HL-60 (cell line): ENCODE data around the gene STK33.

ENCODE experiments used
- DNase-seq, 2 experiments: peaks; one replicate each; pipeline ENCODE4 v3.0.0-alpha.2; 2010 to 2020; ENCODE audit warnings: low read depth in 1 of 2, low spot score in 1 of 2
- H3K27ac ChIP-seq: fragments of 250-450 bp; sonication (Bioruptor Pico); replicated peaks from 2 replicates; pipeline ENCODE4 v1.5.1; 2020; ENCODE audit warnings: mild to moderate bottlenecking, moderate library complexity
- H3K27me3 ChIP-seq: fragments of 250-450 bp; sonication (Bioruptor Pico); 2 replicates; pipeline ENCODE4 v1.5.1; 2021; ENCODE audit warnings: mild to moderate bottlenecking, moderate library complexity; ENCODE audit not compliant: insufficient read depth, poor library complexity, severe bottlenecking
- H3K4me3 ChIP-seq: replicated peaks from 2 replicates; pipeline ENCODE4 v1.5.1; 2011; ENCODE audit warnings: mild to moderate bottlenecking, control low read depth, low read length; ENCODE audit not compliant: insufficient read depth
- CTCF ChIP-seq: IDR thresholded peaks from one replicate; pipeline ENCODE4 v1.5.1; 2011; ENCODE audit warnings: low read length, control low read depth, inconsistent platforms; ENCODE audit not compliant: insufficient read depth
- GABPA ChIP-seq: IDR thresholded peaks from 2 replicates; pipeline ENCODE4 v1.6.1; 2012; ENCODE audit warnings: low read depth
- POLR2AphosphoS5 ChIP-seq: IDR thresholded peaks from 2 replicates; pipeline ENCODE4 v1.6.1; 2012; ENCODE audit warnings: low read depth
- SPI1 ChIP-seq: IDR thresholded peaks from 2 replicates; pipeline ENCODE4 v1.6.1; 2012; ENCODE audit warnings: low read depth, mild to moderate bottlenecking, borderline replicate concordance
- TF ChIP-seq, protein P1 (sequence below): IDR thresholded peaks from 2 replicates; pipeline ENCODE4 v1.6.1; 2012; ENCODE audit warnings: low read depth; ENCODE audit not compliant: insufficient replicate concordance

The STK33 gene

DNA sequence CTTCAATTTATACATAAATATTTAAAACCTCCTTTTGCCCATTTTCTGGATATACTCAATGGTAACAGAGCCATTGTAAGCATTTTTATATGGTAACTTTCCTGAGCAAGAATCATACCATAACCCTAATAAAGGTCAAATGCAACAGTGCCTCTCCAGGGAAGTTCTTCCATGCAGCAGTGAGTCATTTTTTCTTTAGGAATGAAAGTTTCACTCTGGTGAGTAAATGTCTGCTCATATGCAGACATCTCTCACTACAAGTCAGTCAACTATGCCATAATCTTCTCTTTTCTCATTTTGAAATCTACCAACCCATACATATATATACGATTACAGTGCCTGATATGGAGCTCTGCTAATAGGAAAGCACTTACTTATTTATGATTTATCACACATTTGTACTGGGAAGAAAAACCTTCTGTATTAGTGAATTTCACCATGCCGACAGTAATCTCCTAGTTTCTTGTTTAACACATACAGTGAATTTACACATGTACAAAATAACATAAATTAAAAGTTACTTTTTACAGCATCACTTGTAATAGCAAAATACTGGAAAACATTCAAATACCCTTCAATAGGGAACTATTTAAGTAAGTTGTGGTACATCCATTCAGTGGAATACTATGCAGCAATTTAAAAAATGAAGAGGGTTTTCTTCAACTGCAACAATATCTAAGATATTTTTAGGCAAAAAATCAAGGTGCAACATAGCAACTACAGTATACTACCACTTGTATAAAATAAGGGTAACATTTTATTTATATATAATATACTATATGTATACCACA, 16.0 kb downstream of the STK33 start:
- Histone ChIP-seq H3K4me3 (no peak overlapping the region), H3K27me3 (no peaks in the 10 kb centered on the region), H3K27ac (no peak overlapping the region)
- DNase-seq = no peak
- TF ChIP-seq CTCF = no peak
- TF ChIP-seq POLR2AphosphoS5 = no peak
- TF ChIP-seq GABPA = no peak
- no peak for TF ChIP-seq SPI1
- TF ChIP-seq, protein P1, sequence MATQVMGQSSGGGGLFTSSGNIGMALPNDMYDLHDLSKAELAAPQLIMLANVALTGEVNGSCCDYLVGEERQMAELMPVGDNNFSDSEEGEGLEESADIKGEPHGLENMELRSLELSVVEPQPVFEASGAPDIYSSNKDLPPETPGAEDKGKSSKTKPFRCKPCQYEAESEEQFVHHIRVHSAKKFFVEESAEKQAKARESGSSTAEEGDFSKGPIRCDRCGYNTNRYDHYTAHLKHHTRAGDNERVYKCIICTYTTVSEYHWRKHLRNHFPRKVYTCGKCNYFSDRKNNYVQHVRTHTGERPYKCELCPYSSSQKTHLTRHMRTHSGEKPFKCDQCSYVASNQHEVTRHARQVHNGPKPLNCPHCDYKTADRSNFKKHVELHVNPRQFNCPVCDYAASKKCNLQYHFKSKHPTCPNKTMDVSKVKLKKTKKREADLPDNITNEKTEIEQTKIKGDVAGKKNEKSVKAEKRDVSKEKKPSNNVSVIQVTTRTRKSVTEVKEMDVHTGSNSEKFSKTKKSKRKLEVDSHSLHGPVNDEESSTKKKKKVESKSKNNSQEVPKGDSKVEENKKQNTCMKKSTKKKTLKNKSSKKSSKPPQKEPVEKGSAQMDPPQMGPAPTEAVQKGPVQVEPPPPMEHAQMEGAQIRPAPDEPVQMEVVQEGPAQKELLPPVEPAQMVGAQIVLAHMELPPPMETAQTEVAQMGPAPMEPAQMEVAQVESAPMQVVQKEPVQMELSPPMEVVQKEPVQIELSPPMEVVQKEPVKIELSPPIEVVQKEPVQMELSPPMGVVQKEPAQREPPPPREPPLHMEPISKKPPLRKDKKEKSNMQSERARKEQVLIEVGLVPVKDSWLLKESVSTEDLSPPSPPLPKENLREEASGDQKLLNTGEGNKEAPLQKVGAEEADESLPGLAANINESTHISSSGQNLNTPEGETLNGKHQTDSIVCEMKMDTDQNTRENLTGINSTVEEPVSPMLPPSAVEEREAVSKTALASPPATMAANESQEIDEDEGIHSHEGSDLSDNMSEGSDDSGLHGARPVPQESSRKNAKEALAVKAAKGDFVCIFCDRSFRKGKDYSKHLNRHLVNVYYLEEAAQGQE = no peak

DNA sequence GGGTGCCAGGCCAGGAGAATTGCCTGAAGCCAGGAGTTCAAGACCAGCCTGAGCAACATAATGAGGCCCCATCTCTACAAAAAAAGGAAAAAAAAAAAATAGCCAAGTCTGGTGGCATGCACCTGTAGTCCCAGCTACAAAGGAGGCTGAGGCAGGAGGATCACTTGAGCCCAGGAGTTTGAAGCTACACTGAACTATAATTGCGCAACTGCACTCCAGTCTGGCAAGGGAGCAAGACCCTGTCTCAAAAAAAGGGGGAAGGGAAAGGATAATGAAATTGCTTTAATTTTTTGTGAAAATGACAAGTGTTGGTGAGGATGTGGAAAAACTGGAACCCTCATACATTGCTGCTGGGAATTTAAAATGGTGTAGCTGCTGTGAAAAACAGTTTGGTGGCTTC, 19.2 kb downstream of the STK33 start:
- no peak for TF ChIP-seq POLR2AphosphoS5
- no peak for TF ChIP-seq GABPA
- no peak for TF ChIP-seq SPI1
- TF ChIP-seq, protein P1 = no peak
- no peak for TF ChIP-seq CTCF
- H3K4me3 ChIP-seq = no peak overlapping the region
- DNase-seq = peak in 1 of 2 experiments; percentile 13
- H3K27ac ChIP-seq = no peak overlapping the region
- H3K27me3 ChIP-seq = no peaks in the 10 kb centered on the region

DNA sequence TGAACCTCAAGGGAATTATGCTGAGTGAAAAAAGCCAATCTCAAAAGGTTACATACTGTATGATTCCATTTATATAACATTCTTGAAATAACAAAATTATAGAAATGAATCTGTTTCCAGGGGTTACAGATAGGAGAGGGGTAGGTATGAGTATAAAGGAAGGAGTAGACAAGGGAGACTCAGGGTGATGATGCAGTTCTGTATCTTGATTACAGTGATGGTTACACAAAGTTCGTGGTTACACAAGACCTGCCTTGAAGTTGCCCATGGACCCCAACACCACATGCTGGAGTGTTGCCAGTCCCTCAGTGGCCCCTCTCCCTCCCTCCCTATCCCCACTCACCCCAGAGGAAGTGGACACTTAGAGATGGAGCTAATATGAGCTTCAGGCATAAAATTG, 20.3 kb downstream of the STK33 start:
- no peak for DNase-seq
- Histone ChIP-seq H3K4me3 (no peak overlapping the region), H3K27me3 (no peaks in the 10 kb centered on the region), H3K27ac (no peak overlapping the region)
- TF ChIP-seq, protein P1 = no peak
- no peak for TF ChIP-seq CTCF
- no peak for TF ChIP-seq POLR2AphosphoS5
- TF ChIP-seq SPI1 = no peak
- TF ChIP-seq GABPA = no peak
